ENCODE results near the gene RASAL2.
A peak's percentile ranks its signal among the peaks of the same experiment; 100 is the strongest.
"Not testable (repeated sequence)": the region's sequence is repeated elsewhere in the genome, so short reads cannot be mapped to it uniquely, and the experiment has no call there.

RASAL2 gene

DNA sequence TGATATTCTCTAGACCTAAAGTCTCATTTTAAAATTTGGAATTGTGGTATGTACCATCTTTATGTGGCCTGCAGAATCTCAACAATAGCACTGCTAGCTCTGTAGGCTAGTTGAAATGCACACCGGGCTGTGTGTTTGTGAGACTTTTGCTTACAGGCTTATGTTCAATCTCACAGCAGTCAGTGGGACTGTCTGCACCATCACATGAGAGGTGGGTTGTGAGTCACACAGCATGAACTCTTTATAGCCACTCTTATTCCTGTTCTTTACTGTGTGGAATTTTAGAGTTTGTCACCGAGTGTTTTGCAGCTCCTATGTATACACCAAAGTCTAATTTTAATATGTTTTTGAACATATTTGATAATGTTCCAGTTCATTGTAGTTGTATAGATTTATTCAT lies 74.6 kb downstream of the RASAL2 start:
- DNase-seq, result no peak

DNA sequence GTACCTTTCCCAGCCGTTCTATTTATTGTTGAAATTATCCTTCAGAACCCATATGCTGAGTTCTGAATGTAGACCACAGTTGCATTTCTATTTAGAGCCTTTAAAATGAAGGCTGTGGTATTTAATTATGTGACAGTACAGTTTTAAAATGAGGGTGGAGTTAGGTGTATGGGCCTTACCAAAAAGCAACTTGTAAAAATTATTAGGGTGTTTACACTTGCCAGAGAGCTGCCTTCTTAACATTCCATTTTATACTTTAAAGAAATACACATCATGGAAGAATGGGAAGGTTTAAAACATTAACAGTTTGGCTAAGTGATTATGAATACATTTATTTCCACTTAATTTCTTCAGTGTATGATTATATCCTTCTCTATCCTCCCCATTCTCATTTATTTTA lies 75.7 kb downstream of the RASAL2 start:
- no peak for DNase-seq

DNA sequence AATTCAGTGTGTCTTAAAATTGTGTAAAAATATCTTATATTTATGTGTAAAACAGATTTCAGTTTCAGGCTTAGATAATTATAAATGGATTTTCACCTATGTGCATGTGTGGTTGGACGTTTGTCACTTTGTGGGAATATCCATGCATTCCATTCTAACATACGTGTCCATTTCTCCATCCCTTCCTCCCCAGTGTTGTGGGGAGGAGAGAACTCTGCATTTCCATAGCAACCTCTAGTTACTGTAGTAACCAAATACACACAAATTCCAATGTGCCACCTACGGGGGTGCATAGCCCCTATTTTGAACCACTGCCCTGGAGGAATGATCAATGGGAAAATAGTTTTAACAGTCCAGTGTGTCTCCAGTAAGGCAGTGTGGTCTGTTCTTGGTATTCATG lies 79.0 kb downstream of the RASAL2 start:
- no peak for DNase-seq

DNA sequence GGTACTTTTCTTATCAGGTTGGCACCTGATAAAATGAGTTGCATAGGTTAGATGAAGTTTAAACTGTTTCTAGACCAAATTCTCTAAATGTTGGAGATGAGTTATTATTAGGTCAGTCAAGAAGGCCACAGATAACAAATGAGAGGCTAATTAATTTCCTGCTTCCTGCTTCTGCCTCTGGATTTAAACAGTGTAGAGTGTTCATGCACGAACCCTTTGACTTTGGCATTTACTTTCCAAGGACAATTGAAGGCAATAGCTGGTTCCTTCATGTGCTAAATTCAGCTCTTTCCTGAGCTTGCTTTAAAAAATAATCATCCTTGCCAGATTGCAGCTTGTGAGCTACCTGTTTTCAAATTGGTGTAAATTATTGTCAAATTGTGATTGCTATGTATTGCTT lies 80.6 kb downstream of the RASAL2 start:
- DNase-seq, result no peak

DNA sequence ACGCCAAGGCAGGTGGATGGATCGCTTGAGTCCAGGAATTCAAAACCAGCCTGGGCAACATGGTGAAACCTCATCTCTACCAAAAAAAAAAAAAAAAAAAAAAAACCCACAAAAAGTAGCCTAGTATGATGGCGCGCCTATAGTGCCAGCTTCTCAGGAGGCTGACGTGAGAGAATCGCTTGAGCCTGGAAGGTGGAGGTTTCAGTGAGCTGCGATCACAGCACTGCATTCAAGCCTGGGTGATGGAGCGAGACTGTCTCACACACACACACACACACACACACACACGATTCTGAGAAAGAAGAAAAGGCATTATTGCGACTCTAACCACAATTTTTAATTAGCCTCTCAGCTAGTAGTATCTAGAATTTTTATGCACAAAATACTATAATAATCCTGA lies 86.5 kb downstream of the RASAL2 start:
- DNase-seq, result no peak

DNA sequence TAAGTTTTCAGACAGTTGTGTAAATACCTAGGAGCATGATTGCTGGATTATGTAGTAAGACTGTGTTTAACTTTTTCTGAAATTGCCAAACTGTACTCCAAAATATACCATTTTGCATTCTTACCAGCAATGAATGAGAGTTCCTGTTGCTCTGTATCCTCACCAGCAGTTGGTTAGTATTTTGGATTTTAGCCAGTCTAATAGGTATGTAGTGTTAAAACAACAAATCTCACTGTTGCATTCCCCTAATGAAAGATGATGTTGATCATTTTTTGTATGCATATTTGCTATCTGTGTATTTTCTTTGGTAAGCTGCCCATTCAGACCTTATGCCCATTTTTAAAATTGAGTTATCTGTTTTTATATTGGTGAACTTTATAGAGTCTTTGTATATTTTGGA lies 89.9 kb downstream of the RASAL2 start:
- DNase-seq, result no peak

DNA sequence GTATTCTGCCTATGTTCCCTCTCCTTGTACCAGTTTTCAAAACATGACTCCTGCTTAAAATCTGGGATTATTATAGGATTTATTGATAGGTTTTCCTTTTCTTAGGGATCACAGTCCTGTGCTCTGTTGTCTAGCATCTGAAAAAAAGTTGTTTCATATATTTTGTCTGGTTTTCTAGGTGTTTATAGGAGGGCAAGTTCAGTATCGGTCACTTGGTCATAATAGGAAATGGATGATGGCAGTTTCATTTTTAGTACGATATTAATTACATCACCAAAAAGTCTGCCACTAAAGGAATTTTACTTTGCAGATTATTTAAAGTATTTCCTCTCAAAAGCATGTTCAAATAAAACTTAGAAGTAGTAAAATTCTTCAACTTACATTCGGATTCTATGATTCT lies 94.4 kb downstream of the RASAL2 start:
- DNase-seq, result no peak

DNA sequence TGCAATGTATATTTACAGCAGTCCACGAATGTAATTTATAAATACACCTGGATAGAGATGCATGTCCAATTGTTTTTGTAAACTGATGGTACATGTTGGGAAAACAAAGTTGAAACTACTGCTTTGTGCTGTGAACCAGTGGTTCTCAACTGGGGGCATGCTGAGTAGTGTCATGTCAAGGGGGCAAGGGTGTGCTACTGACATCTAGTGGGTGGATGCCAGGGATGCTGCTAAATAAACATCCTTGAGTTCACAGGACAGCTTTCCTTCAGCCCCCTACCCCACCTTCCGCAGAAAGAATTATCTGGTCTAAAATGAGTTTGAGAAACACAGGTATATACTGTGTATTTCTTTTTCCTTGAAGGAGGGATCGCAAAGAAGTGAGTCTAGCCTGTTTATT lies 95.9 kb downstream of the RASAL2 start:
- peak; percentile 60 to 82 for DNase-seq

DNA sequence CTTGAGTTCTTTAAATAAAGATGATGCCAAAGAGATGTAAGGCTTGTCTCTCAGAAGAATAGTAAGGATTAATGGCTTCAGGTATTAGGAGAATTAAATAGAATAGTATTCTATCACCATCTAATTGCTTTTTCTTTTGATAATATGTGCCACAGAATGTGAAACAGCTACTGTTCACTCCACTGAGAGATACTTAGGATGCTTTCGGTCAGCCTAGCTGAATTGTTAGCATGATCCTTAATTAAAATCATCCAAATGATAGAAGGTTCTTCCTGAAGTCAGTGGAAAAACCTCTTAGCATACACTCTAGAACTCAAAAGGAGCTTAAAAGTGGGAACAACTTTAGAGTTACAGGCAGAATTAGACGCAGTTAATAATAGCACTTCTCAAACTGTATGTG lies 97.0 kb downstream of the RASAL2 start:
- no peak for DNase-seq

DNA sequence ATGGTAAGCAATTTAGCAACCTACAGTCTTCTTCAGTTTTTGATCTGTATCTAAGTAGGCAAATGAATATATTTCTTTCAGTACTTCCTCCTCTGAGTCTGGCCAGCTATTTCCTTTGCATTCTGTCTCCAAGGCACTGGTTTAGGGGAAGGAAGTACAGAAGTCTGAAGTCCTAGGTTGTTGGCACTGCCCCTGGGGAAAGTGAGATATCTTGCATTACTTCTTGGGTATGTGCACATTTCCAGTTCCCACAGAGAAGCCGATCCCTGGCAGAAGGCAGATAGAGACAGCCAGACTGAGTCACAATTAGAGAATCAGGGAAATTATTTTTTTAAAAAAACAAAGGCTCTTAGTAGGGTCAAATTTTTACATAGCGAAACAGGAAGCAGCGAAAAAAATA lies 98.8 kb downstream of the RASAL2 start:
- DNase-seq, result no peak

DNA sequence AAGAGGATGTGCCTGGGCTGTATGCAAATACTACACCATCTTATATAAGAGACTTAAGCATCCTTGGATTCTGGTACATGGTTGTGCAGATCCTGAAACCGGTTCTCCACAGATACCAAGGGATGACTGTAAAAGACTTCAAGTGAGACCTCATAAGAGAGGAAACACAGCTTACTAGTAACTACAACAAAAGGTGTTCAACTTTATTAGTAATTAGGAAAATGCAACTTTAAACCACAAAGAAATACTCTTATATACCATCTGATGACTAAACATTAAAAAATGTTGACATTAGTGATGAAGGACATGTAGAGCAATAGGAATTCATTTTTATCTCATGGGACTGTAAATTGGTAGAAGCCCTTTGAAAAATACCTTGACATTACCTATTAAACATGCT lies 102.7 kb downstream of the RASAL2 start:
- no peak for DNase-seq

DNA sequence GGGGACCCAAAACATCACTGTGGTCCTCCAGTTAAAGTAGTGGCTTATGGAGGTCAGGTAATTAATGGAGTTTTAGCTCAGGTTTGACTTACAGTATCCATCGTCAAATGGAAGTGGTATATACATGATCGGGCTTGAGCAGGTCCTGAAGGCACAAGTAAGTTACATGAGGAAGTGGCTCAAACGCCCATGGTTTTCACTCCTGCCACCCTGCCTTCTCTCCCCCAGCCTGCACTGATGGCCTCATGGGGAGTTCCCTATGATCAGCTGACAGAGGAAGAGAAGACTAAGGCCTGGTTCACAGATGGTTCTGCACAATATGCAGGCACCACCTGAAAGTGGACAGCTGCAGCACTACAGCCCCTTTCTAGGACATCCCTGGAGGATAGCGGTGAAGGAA lies 108.2 kb downstream of the RASAL2 start:
- DNase-seq, result not testable (repeated sequence)

DNA sequence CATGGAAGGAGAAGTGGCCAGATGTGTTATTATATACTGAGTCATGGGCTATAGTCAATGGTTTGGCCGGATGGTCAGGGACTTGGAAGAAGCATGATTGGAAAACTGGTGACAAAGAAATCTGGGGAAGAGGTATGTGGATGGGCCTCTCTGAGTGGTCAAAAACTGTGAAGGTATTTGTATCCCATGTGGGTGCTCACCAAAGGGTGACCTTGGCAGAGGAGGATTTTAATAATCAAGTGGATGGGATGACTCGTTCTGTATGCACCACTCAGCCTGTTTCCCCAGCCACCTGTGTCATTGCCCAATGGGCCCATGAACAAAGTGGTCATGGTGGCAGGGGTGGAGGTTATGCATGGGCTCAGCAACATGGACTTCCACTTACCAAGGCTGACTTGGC lies 108.6 kb downstream of the RASAL2 start:
- DNase-seq, result not testable (repeated sequence)

DNA sequence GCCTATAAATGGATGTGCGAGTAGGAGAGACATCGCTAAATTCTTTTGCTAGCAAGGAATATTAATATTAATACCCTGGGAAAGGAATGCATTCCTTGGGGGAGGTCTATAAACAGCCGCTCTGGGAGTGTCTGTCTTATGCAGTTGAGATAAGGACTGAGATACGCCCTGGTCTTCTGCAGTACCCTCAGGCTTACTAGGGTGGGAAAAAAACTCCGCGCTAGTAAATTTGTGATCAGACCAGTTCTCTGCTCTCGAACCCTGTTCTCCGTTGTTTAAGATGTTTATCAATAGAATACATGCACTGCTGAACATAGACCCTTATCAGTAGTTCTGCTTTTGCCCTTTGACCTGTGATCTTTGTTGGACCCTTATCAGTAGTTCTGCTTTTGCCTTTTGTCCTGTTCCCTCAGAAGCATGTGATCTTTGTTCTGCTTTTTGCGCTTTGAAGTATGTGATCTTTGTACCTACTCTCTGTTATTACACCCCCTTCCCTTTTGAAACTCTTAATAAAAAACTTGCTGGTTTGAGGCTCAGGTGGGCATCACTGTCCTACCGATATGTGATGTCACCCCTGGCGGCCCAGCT lies 114.5 kb downstream of the RASAL2 start:
- not testable (repeated sequence) for DNase-seq

DNA sequence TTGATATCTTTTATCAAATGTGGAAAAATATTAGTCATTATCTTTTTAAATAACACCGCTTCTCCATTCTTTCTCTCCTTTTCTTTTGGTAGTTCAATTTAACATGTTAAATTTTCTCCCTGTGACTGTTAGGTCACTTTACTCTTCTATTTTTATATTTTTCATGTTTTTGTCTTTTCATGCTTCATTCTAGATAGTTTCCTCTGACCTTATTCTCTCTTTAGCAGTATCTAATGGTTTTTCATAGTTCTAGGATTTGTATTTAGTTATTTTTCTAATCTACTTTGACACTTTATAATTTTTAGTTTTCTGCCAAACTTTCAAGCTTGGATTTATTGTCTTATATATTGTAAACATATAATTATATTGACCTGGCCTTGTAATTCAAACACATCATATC lies 116.0 kb downstream of the RASAL2 start:
- no peak for DNase-seq

DNA sequence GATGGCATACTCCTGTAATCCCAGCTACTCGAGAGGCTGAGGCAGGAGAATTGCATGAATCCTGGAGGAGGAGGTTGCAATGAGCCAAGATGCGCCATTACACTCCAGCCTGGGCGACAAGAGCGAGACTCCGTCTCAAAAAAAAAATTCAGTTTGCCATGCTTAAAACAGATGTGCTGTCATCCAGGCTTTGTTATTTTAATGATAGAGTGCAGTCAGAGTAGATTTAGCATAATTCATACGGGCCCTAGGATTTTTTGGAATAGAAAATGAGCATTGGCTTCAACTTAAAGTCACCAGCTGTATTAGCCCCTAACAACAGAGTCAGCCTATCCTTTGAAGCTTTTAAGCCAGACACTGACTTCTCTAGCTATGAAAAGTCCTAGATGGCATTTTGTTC lies 124.6 kb downstream of the RASAL2 start:
- DNase-seq, result no peak

DNA sequence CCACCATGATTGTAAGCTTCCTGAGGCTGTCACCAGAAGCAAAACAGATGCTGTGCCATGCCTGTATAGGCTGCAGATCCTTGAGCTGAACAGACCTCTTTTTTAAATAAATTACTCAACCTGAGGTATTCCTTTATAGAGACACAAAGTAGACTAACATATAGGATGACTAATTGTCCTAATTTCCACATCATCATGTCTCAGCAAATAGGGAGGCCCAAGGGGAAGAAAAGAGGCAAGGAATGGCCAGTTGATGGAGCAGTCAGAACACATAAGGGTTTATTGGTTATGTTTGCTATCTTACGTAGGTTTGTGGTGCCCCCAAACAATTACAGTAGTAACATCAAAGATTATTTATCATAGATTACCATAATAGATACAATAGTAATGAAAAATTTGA lies 126.2 kb downstream of the RASAL2 start:
- no peak for DNase-seq

DNA sequence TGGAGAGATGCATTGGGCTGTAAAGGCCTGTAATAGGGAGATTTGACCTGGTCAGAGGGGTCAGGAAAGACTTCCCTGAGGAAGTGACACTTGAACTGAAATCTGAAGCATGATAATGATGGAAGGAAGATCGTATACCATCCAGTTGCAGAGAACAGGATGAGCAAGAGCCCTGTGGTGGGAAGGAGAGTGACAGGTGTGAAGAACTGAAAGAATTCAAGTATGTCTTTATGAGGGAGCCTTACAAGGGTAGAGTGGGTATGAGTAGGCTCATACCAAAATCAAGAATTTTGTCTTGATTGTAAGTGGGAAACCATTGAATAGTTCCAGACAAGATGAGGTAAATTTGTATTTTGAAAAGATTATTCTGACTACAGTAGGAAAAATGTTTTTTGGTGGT lies 129.4 kb downstream of the RASAL2 start:
- no peak for DNase-seq

DNA sequence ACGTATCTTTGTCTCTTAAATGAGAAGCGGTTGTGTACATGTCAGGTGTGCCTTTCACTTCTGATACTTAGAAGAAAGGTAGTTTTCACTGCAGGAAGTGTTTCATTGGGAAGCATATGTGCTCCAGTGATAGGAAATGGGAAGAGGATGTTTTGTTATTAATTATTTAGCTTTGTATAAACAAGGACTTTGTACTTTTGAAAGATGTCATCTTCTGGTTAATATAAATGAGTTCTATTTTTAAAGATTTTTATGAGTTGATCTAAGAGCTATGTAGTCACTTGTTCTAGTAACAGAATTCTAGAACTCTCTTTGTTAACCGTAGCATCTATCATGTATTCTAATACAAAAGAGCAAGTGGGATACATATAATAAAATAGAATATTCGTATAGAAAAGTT lies 130.5 kb downstream of the RASAL2 start:
- DNase-seq, result no peak

DNA sequence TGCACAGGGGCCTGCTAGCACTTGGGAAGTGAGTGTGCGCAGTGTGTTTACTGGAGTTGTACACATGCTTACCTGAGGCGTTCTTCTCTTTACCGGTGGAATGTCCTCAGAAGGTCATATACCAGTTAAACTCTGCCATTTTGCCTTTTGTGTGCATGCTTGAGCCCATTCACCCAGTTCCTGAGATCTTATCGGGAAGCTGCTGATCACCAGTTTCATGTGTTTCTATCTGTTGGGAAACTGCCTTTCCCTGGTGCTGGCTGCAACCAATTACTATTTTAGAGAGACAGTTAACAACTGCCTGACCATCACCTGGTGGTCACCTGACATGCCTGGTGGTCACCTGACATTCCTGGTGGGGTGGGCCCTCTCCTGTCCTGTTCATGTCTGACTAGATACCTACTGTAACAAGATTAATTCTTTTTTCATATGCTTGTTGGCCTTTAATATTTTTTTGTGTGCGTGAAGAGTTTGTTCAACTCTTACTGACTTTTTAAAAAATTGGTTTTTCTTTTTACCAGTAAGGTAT lies 137.0 kb downstream of the RASAL2 start:
- no peak for DNase-seq

DNA sequence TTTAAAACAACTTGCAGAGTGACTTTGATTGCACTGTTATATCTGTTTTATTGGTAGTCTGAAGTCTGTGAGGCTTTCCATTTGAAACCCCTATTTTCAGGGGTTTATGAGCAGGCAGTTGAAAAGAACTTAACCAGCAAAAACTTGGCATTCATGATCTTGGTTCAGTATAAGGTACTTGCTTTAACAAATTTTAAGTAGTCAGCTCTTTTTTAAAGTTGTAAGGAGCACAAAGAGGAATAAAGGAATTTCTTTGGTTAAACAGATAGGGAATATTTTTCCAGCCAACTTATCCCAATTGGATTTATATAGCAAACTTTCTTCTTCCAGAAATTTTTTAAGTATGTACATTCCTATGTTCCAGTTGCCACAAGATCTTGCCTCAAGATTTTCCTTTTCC lies 138.2 kb downstream of the RASAL2 start:
- DNase-seq, result no peak

DNA sequence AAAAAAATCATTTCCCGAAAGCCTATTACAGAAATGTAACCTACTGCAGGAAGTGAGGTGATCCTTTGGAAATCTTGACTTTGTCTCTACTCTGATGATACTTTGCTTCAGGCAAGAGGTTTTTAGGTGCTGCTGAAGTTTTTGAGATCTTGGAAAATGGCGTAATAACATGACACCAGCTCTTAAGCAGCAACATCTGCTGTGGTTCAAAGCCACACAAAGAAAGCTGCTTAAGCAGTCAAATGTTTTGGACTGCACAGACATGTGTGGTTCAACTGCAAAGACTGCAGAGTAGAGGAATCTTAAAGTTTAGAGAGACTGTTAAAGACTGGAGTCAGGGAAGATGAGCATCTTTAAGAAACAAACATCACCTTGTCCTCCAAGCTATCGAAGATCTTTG lies 139.0 kb downstream of the RASAL2 start:
- no peak for DNase-seq

DNA sequence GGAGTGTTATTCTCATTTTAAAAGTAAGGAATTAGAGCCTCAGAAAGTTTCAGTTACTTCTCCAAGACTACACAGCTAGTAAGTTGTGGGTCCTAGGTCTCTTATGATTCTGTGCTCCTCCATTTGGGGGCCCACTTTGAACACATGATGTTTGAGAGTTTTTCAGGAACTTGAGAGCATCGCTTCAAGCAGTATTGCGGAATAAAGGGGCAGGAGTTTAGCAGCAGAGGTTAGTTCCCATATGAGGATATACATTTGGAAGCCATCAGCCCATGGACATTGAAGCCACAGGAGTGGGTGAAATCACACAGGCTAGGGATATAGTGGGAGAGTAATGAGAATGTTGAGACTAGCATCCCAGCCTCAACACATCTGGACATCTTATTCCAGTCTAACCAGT lies 143.2 kb downstream of the RASAL2 start:
- DNase-seq, result no peak

DNA sequence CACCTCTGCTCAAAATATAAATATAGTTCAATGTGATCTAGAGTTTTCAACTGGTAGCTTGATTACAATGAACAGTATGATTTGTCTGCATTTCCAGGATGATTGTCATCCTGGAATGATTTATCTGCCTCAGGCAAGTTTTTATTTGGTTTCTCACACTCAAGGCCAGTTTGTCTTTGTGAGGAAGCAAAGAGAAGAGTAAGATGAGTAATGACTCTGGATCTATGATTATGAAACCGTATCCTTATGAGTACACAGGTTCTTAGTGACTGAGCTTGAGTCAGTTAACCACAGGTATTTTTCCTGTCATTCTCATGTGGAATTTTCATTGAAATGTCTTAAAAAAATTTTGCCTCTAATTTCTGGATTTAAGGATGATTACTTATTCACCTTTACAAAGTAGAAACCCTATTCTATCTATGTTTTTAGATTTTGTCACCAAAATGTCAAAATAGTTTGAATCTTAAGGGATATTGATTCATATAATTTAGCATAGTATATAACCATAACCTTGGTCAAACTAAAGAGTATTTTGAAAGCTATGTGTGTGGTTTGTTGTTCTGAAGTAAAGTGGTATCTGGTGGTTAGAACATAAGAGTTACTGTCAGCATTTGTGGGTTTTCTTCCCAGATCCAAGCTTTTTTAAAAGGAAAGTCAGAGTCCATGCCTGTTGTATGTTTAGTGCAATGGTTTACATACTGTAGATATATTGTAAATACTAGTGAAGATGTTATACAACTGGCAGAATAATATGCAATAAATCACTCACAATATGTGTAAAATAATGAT lies 145.0 kb downstream of the RASAL2 start:
- peak in 1 of 2 experiments; percentile 30 for DNase-seq

DNA sequence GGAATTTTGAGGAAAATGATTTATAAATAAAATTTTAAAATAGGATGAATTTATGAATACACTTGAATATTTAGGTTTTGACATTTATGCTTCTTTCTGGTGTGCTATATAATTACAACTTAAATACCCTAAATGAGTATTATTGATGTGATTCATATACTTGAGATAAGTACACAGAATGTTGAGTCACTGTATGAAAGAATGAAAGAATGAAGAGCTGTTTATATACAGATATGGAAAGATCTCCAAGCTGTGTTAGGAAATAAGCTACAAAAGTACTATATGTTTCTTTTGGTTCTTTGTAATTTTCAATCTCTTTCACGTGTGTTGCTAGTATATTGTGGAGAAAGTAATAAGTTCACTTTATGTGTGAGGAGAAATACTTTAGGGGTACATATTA lies 147.2 kb downstream of the RASAL2 start:
- DNase-seq, result no peak
